Measurements from ENCODE around the gene ERBB4. TPM values are rescaled to one million over a fixed set of nuclear protein-coding genes. Genes with fewer than 3 reads are reported as not detected.
"Not testable (repeated sequence)": the region's sequence is repeated elsewhere in the genome, so short reads cannot be mapped to it uniquely, and the experiment has no call there.

Gene ERBB4
- total RNA-seq, 1 donor from 2014 or later: 9.2 TPM

GRCh38 chr2:212245880-212246279 is 292.7 kb downstream of the ERBB4 start:
- DNase-seq (ENCODE audit: low spot score in 2 of 2, unreplicated experiment in 2 of 2): no peak
- TF ChIP-seq, protein P1, sequence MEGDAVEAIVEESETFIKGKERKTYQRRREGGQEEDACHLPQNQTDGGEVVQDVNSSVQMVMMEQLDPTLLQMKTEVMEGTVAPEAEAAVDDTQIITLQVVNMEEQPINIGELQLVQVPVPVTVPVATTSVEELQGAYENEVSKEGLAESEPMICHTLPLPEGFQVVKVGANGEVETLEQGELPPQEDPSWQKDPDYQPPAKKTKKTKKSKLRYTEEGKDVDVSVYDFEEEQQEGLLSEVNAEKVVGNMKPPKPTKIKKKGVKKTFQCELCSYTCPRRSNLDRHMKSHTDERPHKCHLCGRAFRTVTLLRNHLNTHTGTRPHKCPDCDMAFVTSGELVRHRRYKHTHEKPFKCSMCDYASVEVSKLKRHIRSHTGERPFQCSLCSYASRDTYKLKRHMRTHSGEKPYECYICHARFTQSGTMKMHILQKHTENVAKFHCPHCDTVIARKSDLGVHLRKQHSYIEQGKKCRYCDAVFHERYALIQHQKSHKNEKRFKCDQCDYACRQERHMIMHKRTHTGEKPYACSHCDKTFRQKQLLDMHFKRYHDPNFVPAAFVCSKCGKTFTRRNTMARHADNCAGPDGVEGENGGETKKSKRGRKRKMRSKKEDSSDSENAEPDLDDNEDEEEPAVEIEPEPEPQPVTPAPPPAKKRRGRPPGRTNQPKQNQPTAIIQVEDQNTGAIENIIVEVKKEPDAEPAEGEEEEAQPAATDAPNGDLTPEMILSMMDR (IDR thresholded peaks at IDR 0.05; ENCODE audit: unreplicated experiment): no peak
- H3K4me3 Mint-ChIP-seq: no peak overlapping the region
- no peaks in the 10 kb centered on the region for H3K27me3 Mint-ChIP-seq (ENCODE audit: low read depth)
- no peaks in the 10 kb centered on the region for H3K9me3 Mint-ChIP-seq
- no peak overlapping the region for H3K27ac Mint-ChIP-seq
- no peaks in the 10 kb centered on the region for H3K4me1 Mint-ChIP-seq
- H3K36me3 Mint-ChIP-seq: no peaks in the 10 kb centered on the region

GRCh38 chr2:212242724-212243123 is 295.9 kb downstream of the ERBB4 start:
- Mint-ChIP-seq H3K27ac (no peak overlapping the region), H3K4me3 (no peak overlapping the region), H3K4me1 (no peaks in the 10 kb centered on the region), H3K36me3 (no peaks in the 10 kb centered on the region), H3K27me3 (ENCODE audit: low read depth) (no peaks in the 10 kb centered on the region), H3K9me3 (peaks cover 2% of the 10 kb centered on the region)
- TF ChIP-seq, protein P1 (IDR thresholded peaks at IDR 0.05; ENCODE audit: unreplicated experiment): no peak
- DNase-seq (ENCODE audit: low spot score in 2 of 2, unreplicated experiment in 2 of 2): no peak

DNA sequence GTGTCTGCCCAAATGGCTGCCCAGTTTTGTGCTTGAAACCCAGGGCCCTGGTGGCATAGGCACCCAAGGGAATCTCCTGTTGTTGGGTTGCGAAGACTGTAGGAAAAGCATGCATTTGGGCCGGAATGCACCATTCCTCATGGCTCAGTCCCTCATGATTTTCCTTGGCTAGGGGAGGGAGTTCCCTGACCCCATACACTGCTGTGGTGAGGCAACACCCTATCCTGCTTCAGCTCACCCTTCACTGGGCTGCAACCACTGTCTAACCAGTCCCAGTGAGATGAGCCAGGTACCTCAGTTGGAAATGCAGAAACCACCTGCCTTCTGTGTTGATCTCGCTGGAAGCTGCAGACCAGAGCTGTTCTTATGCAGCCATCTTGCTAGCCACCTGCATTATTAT is 300.4 kb downstream of the ERBB4 start:
- not testable (repeated sequence) for H3K27me3 Mint-ChIP-seq (ENCODE audit: low read depth); H3K36me3 Mint-ChIP-seq; H3K4me3 Mint-ChIP-seq; H3K9me3 Mint-ChIP-seq; DNase-seq (ENCODE audit: low spot score in 2 of 2, unreplicated experiment in 2 of 2); H3K4me1 Mint-ChIP-seq; H3K27ac Mint-ChIP-seq

DNA sequence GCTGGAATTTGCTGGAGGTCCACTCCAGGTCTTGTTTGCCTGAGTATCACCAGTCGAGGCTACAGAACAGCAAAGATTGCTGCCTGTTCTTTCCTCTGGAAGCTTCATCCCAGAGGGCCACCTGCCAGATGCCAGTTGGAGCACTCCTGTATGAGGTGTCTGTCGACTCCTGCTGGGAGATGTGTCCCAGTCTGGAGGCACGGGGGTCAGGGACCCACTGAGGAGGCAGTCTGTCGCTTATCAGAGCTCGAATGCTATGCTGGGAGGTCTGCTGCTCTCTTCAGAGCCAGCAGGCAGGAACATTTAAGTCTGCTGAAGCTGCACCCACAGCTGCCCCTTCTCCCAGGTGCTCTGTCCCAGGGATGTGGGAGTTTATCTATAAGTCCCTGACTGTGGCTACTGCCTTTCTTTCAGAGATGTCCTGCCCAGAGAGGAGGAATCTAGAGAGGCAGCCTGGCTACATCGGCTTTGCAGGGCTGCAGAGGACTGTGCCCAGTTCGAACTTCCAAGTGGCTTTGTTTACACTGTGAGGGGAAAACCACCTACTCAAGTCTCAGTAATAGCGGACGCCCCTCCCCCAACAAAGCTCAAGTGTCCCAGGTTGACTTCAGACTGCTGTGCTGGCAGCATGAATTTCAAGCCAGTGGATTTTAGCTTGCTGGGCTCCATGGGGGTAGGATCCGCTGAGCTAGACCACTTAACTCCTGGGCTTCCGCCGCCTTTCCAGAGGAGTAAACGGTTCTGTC is 301.1 kb downstream of the ERBB4 start:
- TF ChIP-seq, protein P1 (IDR thresholded peaks at IDR 0.05; ENCODE audit: unreplicated experiment): no peak
- DNase-seq (ENCODE audit: low spot score in 2 of 2, unreplicated experiment in 2 of 2): no peak
- Mint-ChIP-seq H3K27me3 (ENCODE audit: low read depth) (peaks cover 3% of the 10 kb centered on the region), H3K36me3 (peaks cover 7% of the 10 kb centered on the region), H3K27ac (no peak overlapping the region), H3K9me3 (peaks cover 10% of the 10 kb centered on the region), H3K4me1 (no peaks in the 10 kb centered on the region), H3K4me3 (no peak overlapping the region)

DNA sequence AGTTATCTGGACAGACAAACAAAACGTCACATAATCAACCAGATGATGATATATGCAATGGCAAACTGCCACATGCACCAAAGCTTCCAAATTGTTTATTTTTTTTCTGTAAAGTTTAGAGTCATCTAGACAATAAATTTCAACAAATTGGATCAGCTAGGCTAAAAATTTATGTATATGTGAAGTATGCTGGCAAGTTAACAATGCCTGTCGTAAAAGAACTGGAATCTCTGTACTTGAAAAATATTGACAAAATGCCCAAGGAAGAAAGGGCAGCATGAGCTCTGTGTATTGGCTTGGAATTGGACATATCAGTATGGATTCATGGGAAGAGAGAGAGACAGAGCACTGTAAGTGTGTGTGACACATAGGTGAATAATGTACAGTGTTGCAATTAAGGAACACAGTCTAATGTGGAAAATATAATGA is 309.8 kb downstream of the ERBB4 start:
- DNase-seq (ENCODE audit: low spot score in 2 of 2, unreplicated experiment in 2 of 2): no peak
- TF ChIP-seq, protein P1 (IDR thresholded peaks at IDR 0.05; ENCODE audit: unreplicated experiment): no peak
- no peak overlapping the region for H3K27ac Mint-ChIP-seq
- H3K36me3 Mint-ChIP-seq: no peaks in the 10 kb centered on the region
- peaks cover 10% of the 10 kb centered on the region for H3K4me1 Mint-ChIP-seq
- H3K4me3 Mint-ChIP-seq: no peak overlapping the region
- H3K9me3 Mint-ChIP-seq: no peaks in the 10 kb centered on the region
- H3K27me3 Mint-ChIP-seq (ENCODE audit: low read depth): no peaks in the 10 kb centered on the region

DNA sequence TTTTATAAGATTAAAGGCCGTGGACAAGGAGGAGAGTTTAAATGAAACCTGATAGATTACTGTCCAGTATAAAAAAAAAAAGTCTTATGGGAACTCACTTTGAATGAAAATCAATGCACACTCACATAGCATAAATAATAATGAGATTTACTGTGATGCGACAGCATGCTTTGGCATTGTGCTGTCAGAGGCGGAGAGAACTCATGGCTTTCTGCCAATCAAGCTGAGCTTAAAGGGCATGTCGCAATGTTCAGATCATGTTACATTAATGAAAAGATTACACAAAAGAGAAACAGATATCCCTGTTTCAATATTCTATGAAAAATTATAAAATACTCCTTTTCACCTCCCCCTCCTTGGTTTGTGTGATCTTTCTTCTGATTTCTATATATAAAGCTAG is 310.8 kb downstream of the ERBB4 start:
- H3K36me3 Mint-ChIP-seq: no peaks in the 10 kb centered on the region
- H3K9me3 Mint-ChIP-seq: no peaks in the 10 kb centered on the region
- peaks cover 10% of the 10 kb centered on the region for H3K4me1 Mint-ChIP-seq

More for the DNA sequence above, 310.8 kb downstream of the ERBB4 start:
- no peak overlapping the region for H3K27ac Mint-ChIP-seq
- TF ChIP-seq, protein P1 (IDR thresholded peaks at IDR 0.05; ENCODE audit: unreplicated experiment): no peak
- H3K4me3 Mint-ChIP-seq: no peak overlapping the region
- no peaks in the 10 kb centered on the region for H3K27me3 Mint-ChIP-seq (ENCODE audit: low read depth)
- DNase-seq (ENCODE audit: low spot score in 2 of 2, unreplicated experiment in 2 of 2): no peak
